SIG-M5 treated with dmso at 0.1 percent for 504 hours (cell line): Measurements from ENCODE around the gene RAMP3.
"Not testable (repeated sequence)": the region's sequence is repeated elsewhere in the genome, so short reads cannot be mapped to it uniquely, and the experiment has no call there.

Experiments used
- DNase-seq: peaks from one replicate; lab custom pipeline; 2025; ENCODE audit not compliant: unreplicated experiment; lab: John Stamatoyannopoulos, UW

Gene RAMP3

GRCh38 chr7:45131891-45132290 lies 25.7 kb upstream of the RAMP3 start:
- no peak for DNase-seq

GRCh38 chr7:45132708-45133320 lies 24.8 kb upstream of the RAMP3 start:
- DNase-seq = peak; percentile 33

- no peak for DNase-seq
Observed at GRCh38 chr7:45133352-45133751, 24.2 kb upstream of the RAMP3 start.

- DNase-seq = no peak
Observed at GRCh38 chr7:45133877-45134276, 23.7 kb upstream of the RAMP3 start.

- peak; percentile 84 for DNase-seq
Observed at GRCh38 chr7:45136106-45137060, 21.2 kb upstream of the RAMP3 start.

GRCh38 chr7:45138433-45139267 lies 18.9 kb upstream of the RAMP3 start:
- DNase-seq = no peak

GRCh38 chr7:45140827-45141226 lies 16.8 kb upstream of the RAMP3 start:
- peak; percentile 7 for DNase-seq

- DNase-seq = no peak
Observed at GRCh38 chr7:45143616-45144015, 14.0 kb upstream of the RAMP3 start.

- no peak for DNase-seq
Observed at GRCh38 chr7:45145881-45146280, 11.7 kb upstream of the RAMP3 start.

GRCh38 chr7:45146531-45147379 lies 10.8 kb upstream of the RAMP3 start:
- DNase-seq = no peak

- no peak for DNase-seq
Observed at GRCh38 chr7:45147858-45148652, 9.5 kb upstream of the RAMP3 start.

GRCh38 chr7:45148653-45148973 lies 9.0 kb upstream of the RAMP3 start:
- no peak for DNase-seq

GRCh38 chr7:45149606-45150005 lies 8.0 kb upstream of the RAMP3 start:
- no peak for DNase-seq

GRCh38 chr7:45150199-45150598 lies 7.4 kb upstream of the RAMP3 start:
- DNase-seq = no peak

- no peak for DNase-seq
Observed at GRCh38 chr7:45151131-45151684, 6.4 kb upstream of the RAMP3 start.

- no peak for DNase-seq
Observed at GRCh38 chr7:45151967-45152366, 5.6 kb upstream of the RAMP3 start.

GRCh38 chr7:45153233-45153632 lies 4.4 kb upstream of the RAMP3 start:
- DNase-seq = no peak

GRCh38 chr7:45153861-45154260 lies 3.7 kb upstream of the RAMP3 start:
- not testable (repeated sequence) for DNase-seq

- DNase-seq = no peak
Observed at GRCh38 chr7:45155357-45155900, 2.2 kb upstream of the RAMP3 start.
